ENCODE measurements around the gene AKAP7. TPM values are rescaled to one million over a fixed set of nuclear protein-coding genes. Genes with fewer than 3 reads are reported as not detected.

Gene AKAP7
- polyA plus RNA-seq, 2 of the 4 experiments (the other 2 are of a cell fraction): 2.5 to 3.7 TPM

GRCh38 chr6:131331873-131332781 is 196.9 kb downstream of the AKAP7 start (continued):
- no peak for TF ChIP-seq MAX (IDR thresholded peaks at IDR 0.05)

Other genes starting within 250 kb of the AKAP7 start
- 33.9 and 42.9 TPM in 2 replicates for gene EPB41L2, start 72.2 kb upstream of the AKAP7 start, polyA plus RNA-seq (2011; rRNA removed)
- 50.3 to 59.9 TPM (median 56.3 TPM) in 3 replicates for gene EPB41L2, start 72.2 kb upstream of the AKAP7 start, polyA plus RNA-seq (2017; fragmentation: RNase III; extraction: RNeasy Plus Mini Kit Qiagen cat#74134 plus additional on column Dnase treatment)